HepG2 (cell line): ENCODE data around the gene GPR83. TPM values are rescaled to one million over a fixed set of nuclear protein-coding genes. Genes with fewer than 3 reads are reported as not detected.

ENCODE experiments used
- ATAC-seq: fragments of 200-7000 bp; cut with Tn5 transposase; 3 replicates; pipeline ENCODE4 v1.9.1; 2020; ENCODE audit warnings: mild to moderate bottlenecking, moderate library complexity
- BruUV-seq: library from RNA; stranded (reverse); fragments of 400-500 nt; replicated peaks from 2 replicates; lab custom pipeline; 2021; lab: Mats Ljungman, UMichigan
- CTCF ChIA-PET: fragments of 300-600 bp; formaldehyde crosslinking; extraction: SDS; loops from one replicate; lab custom pipeline; 2021; ENCODE audit warnings: low total read pairs, inconsistent platforms, low intra/inter-chr PET ratio; lab: Yijun Ruan, JAX
- POLR2A ChIA-PET: fragments of 350-600 bp; sonication (Branson Sonifier 250); formaldehyde crosslinking; loops from one replicate; lab custom pipeline; 2020; ENCODE audit warnings: antibody characterized with exemption, inconsistent platforms; lab: Yijun Ruan, JAX
- DNase-seq: peaks from one replicate; pipeline ENCODE4 v3.0.0-alpha.2; 2015; ENCODE audit warnings: low spot score
- FAIRE-seq: peaks from 3 replicates; lab custom pipeline; 2011; peaks lifted over from hg19 to GRCh38; lab: Jason Lieb, UNC
- H2AFZ ChIP-seq: one replicate; pipeline ENCODE4 v1.6.1; 2011; ENCODE audit warnings: low read length, inconsistent platforms
- H3K27ac ChIP-seq: fragments of 300-600 bp; 3 replicates; pipeline ENCODE4 v1.8.0; 2011; ENCODE audit warnings: mixed run types, mild to moderate bottlenecking, mixed read lengths, low read length, inconsistent platforms; ENCODE audit not compliant: insufficient read depth; ENCODE audit errors: extremely low read length
- H3K27me3 ChIP-seq, 2 experiments: fragments of 200-600 bp in 1 of 2; 2 replicates in 1 of 2; 3 replicates in 1 of 2; pipeline versions ENCODE4 v1.6.0 to v1.8.0; 2011; ENCODE audit warnings: low read length in 2 of 2, mild to moderate bottlenecking in 2 of 2, moderate library complexity in 2 of 2, inconsistent platforms in 1 of 2; ENCODE audit not compliant: insufficient read depth in 2 of 2, control insufficient read depth in 1 of 2
- H3K36me3 ChIP-seq, 2 experiments: fragments of 200-600 bp in 1 of 2; replicated peaks in 1 of 2; 2 replicates in 1 of 2; 3 replicates in 1 of 2; pipeline versions ENCODE4 v1.5.1 to v1.8.0; 2011; ENCODE audit warnings: low read length in 2 of 2, inconsistent platforms in 1 of 2; ENCODE audit not compliant: insufficient read depth in 2 of 2, control insufficient read depth in 1 of 2
- H3K4me1 ChIP-seq: 2 replicates; pipeline ENCODE4 v1.5.1; 2012; ENCODE audit warnings: low read length, inconsistent platforms; ENCODE audit not compliant: insufficient read depth
- H3K4me2 ChIP-seq: 2 replicates; pipeline ENCODE4 v1.6.0; 2011; ENCODE audit warnings: low read depth, low read length, inconsistent platforms
- H3K4me3 ChIP-seq, 3 experiments: fragments of 200-600 bp in 1 of 3; sonication (generic), shearing (Covaris generic) in 1 of 3; replicated peaks in 1 of 3; 2 replicates each; pipeline ENCODE4 v1.5.1; 2011 to 2016; ENCODE audit warnings: low read length in 3 of 3, inconsistent platforms in 2 of 3, low read depth in 2 of 3, mild to moderate bottlenecking in 2 of 3, control low read depth in 1 of 3, mixed read lengths in 1 of 3; ENCODE audit not compliant: insufficient read depth in 1 of 3
- H3K79me2 ChIP-seq: one replicate; pipeline ENCODE4 v1.6.1; 2011; ENCODE audit warnings: low read length, inconsistent platforms; ENCODE audit not compliant: insufficient read depth
- H3K9ac ChIP-seq: 2 replicates; pipeline ENCODE4 v1.6.0; 2011; ENCODE audit warnings: mild to moderate bottlenecking, low read depth, low read length, inconsistent platforms; ENCODE audit not compliant: insufficient read depth
- H3K9me3 ChIP-seq: 2 replicates; pipeline ENCODE4 v1.5.1; 2012; ENCODE audit warnings: mild to moderate bottlenecking, low read length
- H4K20me1 ChIP-seq: 2 replicates; pipeline ENCODE4 v1.6.0; 2011; ENCODE audit warnings: inconsistent platforms, mild to moderate bottlenecking, low read length, moderate library complexity; ENCODE audit not compliant: insufficient read depth
- HMGA1 ChIP-seq: sonication (generic); formaldehyde crosslinking; conservative IDR thresholded peaks from 2 replicates; pipeline ENCODE4 v1.4.0; 2020; ENCODE audit warnings: missing genetic modification reagents
- HOXA3 ChIP-seq: sonication (generic); formaldehyde crosslinking; IDR thresholded peaks from 2 replicates; pipeline ENCODE4 v1.5.0; 2020; ENCODE audit warnings: missing genetic modification reagents
- IKZF4 ChIP-seq: sonication (generic); formaldehyde crosslinking; IDR thresholded peaks from 2 replicates; pipeline ENCODE4 v1.5.1; 2020; ENCODE audit warnings: borderline replicate concordance, mild to moderate bottlenecking, low read depth, missing genetic modification reagents; ENCODE audit errors: not compliant biosample characterization
- LBX2 ChIP-seq: sonication (generic); formaldehyde crosslinking; IDR thresholded peaks from 2 replicates; pipeline ENCODE4 v1.5.0; 2020; ENCODE audit warnings: missing genetic modification reagents, mild to moderate bottlenecking, borderline replicate concordance
- MAFF ChIP-seq: IDR thresholded peaks from 2 replicates; pipeline ENCODE4 v1.6.1; 2011; ENCODE audit warnings: low read depth, low read length, improper control_type of control experiment
- MAFK ChIP-seq, 2 experiments: IDR thresholded peaks in 1 of 2; conservative IDR thresholded peaks in 1 of 2; 2 replicates each; pipeline ENCODE4 v1.6.1; 2011; ENCODE audit warnings: improper control_type of control experiment in 2 of 2, low read length in 2 of 2
- SIX4 ChIP-seq: sonication (generic); formaldehyde crosslinking; IDR thresholded peaks from 2 replicates; pipeline ENCODE4 v1.4.0; 2020; ENCODE audit warnings: missing genetic modification reagents
- ZBED4 ChIP-seq: sonication (generic); formaldehyde crosslinking; IDR thresholded peaks from 2 replicates; pipeline ENCODE4 v1.4.0; 2020; ENCODE audit warnings: missing genetic modification reagents, borderline replicate concordance
- ZEB1 ChIP-seq: IDR thresholded peaks from 2 replicates; pipeline ENCODE4 v1.6.1; 2012; ENCODE audit warnings: mild to moderate bottlenecking, low read depth, inconsistent platforms; ENCODE audit not compliant: insufficient replicate concordance
- ZHX1 ChIP-seq: sonication (generic); formaldehyde crosslinking; IDR thresholded peaks from 2 replicates; pipeline ENCODE4 v1.8.1; 2022; ENCODE audit warnings: low read depth, mild to moderate bottlenecking, missing genetic modification reagents
- WGBS: methylation state at CpG from one replicate; pipeline ENCODE4 v1.1.6; 2017; ENCODE audit warnings: low lambda C conversion rate; 5-methylcytosine and 5-hydroxymethylcytosine counted together
- in situ Hi-C: cut with HindIII; loops from 2 replicates; pipeline ENCODE4 v1.10.0; 2017; ENCODE audit warnings: low pct_unique_long_range_greater_than_20kb; ENCODE audit not compliant: extremely low pct_ligation_motif_present
- intact Hi-C: fragments of 100-400 bp; cut with micrococcal nuclease; formaldehyde crosslinking; loops from one replicate; pipeline ENCODE4 v1.10.0; 2022; ENCODE audit not compliant: unreplicated experiment
- polyA plus RNA-seq, 8 experiments: library from polyadenylated mRNA; depleted of rRNA in 3 of 8; stranded (reverse) in 7 of 8; unstranded in 1 of 8; fragments of >200 nt; fragmentation: Illumina TruSeq in 4 of 8; extraction: Trizol in 4 of 8; gene quantifications; 2 replicates each; pipeline versions ENCODE4 v1.2.1 to v1.2.3, GENCODE V29; 2011 to 2016; ENCODE audit warnings: low read depth in 4 of 8, missing spikeins in 1 of 8, mixed read lengths in 1 of 8; ENCODE audit not compliant: insufficient read depth in 1 of 8
- total RNA-seq, 5 experiments: library from RNA; depleted of rRNA; stranded (reverse); fragments of >200 nt; fragmentation: Illumina TruSeq; extraction: Trizol; gene quantifications; 2 replicates each; pipeline ENCODE4 v1.2.3, GENCODE V29; 2016; ENCODE audit warnings: low read depth in 1 of 5

Gene GPR83
- total and polyA plus RNA-seq, 2 of the 13 experiments (the other 11 are each of a cell fraction or from before 2014, with no cell fraction given) = 0.04 to 0.11 TPM

GRCh38 chr11:94445641-94446040 is 44.4 kb upstream of the GPR83 start:
- ChIA-PET POLR2A (no interaction called here), CTCF (no interaction called here)
- in situ Hi-C loops = no loop called here
- ATAC-seq (no peak), DNase-seq (no peak), FAIRE-seq (no peak)
- no peaks in the 10 kb centered on the region for H3K79me2 ChIP-seq
- no peaks in the 10 kb centered on the region for H4K20me1 ChIP-seq
- no peak overlapping the region for H2AFZ ChIP-seq
- TF ChIP-seq HOXA3 (no peak), HMGA1 (no peak), ZEB1 (no peak), MAFK (conservative IDR thresholded peaks at IDR 0.05 in 1 of 2, IDR thresholded peaks at IDR 0.05 in 1 of 2; ENCODE audit: low read length in 2 of 2) (peak; percentile 81 to 94), MAFF (peak; percentile 88), ZHX1 (no peak)
- H3K9ac ChIP-seq = no peak overlapping the region
- H3K27ac ChIP-seq = no peak overlapping the region
- H3K27me3 ChIP-seq = no peaks in the 10 kb centered on the region
- intact Hi-C loops = no loop called here
- BruUV-seq = no TSS peak
- H3K4me3 ChIP-seq = no peak overlapping the region
- H3K4me2 ChIP-seq = no peak overlapping the region
- no peaks in the 10 kb centered on the region for H3K4me1 ChIP-seq
- 95% methylated on average over 1 of the region's 1 CpG for WGBS
- H3K36me3 ChIP-seq = peaks cover 4 to 18% of the 10 kb centered on the region in 2 experiments
- H3K9me3 ChIP-seq = no peaks in the 10 kb centered on the region

GRCh38 chr11:94433049-94433448 is 31.8 kb upstream of the GPR83 start:
- Histone ChIP-seq H2AFZ (no peak overlapping the region), H3K4me1 (no peaks in the 10 kb centered on the region), H3K27me3 (no peaks in the 10 kb centered on the region), H3K79me2 (no peaks in the 10 kb centered on the region), H4K20me1 (no peaks in the 10 kb centered on the region), H3K27ac (no peak overlapping the region), H3K36me3 (peaks cover 2 to 31% of the 10 kb centered on the region in 2 experiments; a peak in 4 of 5 replicates), H3K9ac (no peak overlapping the region), H3K4me2 (no peak overlapping the region), H3K4me3 (no peak overlapping the region), H3K9me3 (no peaks in the 10 kb centered on the region)
- no peak for FAIRE-seq
- CTCF ChIA-PET = no interaction called here
- DNase-seq = no peak
- TF ChIP-seq ZBED4 (CRISPR knock-in tag) (no peak), IKZF4 (CRISPR knock-in tag) (no peak), SIX4 (CRISPR knock-in tag) (no peak), LBX2 (CRISPR knock-in tag) (no peak)
- intact Hi-C loops (no loop called here), in situ Hi-C loops (no loop called here)
- WGBS = 72% methylated on average over 1 of the region's 1 CpG
- no TSS peak for BruUV-seq
- no peak for ATAC-seq
- POLR2A ChIA-PET = no interaction called here
